HUES48 (cell line): ENCODE data around the gene SLC26A11.
"Not testable (repeated sequence)": the region's sequence is repeated elsewhere in the genome, so short reads cannot be mapped to it uniquely, and the experiment has no call there.

Experiments used
- H3K27ac ChIP-seq: one replicate; pipeline ENCODE4 v1.7.0; 2013; ENCODE audit warnings: low read depth, low read length, inconsistent platforms
- H3K27me3 ChIP-seq: 2 replicates; pipeline ENCODE4 v1.6.1; 2013; ENCODE audit warnings: mild to moderate bottlenecking, low read length; ENCODE audit not compliant: control insufficient read depth, insufficient read depth
- H3K36me3 ChIP-seq: 2 replicates; pipeline ENCODE4 v1.6.1; 2013; ENCODE audit warnings: low read length; ENCODE audit not compliant: control insufficient read depth, insufficient read depth
- H3K4me1 ChIP-seq: 2 replicates; pipeline ENCODE4 v1.6.1; 2013; ENCODE audit warnings: mild to moderate bottlenecking, low read length; ENCODE audit not compliant: control insufficient read depth, insufficient read depth
- H3K4me3 ChIP-seq: 2 replicates; pipeline ENCODE4 v1.5.1; 2013; ENCODE audit warnings: mild to moderate bottlenecking, low read depth, low read length
- H3K9ac ChIP-seq: 2 replicates; pipeline ENCODE4 v1.6.1; 2013; ENCODE audit warnings: mild to moderate bottlenecking, low read depth, low read length, moderate library complexity
- H3K9me3 ChIP-seq: 2 replicates; pipeline ENCODE4 v1.6.1; 2013; ENCODE audit warnings: low read length; ENCODE audit not compliant: control insufficient read depth, insufficient read depth

Gene SLC26A11

DNA sequence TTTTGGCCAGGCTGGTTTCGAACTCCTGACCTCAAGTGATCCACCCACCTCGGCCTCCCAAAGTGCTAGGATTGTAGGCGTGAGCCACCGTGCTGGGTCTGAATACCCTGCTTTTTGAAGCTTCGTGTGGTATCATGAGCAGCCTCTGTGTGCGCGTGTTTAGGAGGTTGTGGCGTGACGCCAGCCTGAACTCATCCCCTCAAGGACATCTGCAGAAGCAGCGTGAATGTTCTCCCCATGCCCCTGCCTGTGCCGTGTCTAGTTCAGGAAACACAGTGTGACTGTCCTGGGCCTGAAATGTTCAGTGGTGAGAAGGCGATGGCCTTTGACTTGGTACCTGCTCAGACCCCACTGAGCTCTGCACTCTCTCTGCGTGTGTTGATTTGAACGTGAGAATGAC lies 76.0 kb downstream of the SLC26A11 start:
- no peaks in the 10 kb centered on the region for H3K4me1 ChIP-seq
- H3K36me3 ChIP-seq = peaks cover 71% of the 10 kb centered on the region
- no peaks in the 10 kb centered on the region for H3K9me3 ChIP-seq
- H3K4me3 ChIP-seq = no peak overlapping the region
- H3K27me3 ChIP-seq = no peaks in the 10 kb centered on the region
- H3K27ac ChIP-seq = no peak overlapping the region
- no peak overlapping the region for H3K9ac ChIP-seq

DNA sequence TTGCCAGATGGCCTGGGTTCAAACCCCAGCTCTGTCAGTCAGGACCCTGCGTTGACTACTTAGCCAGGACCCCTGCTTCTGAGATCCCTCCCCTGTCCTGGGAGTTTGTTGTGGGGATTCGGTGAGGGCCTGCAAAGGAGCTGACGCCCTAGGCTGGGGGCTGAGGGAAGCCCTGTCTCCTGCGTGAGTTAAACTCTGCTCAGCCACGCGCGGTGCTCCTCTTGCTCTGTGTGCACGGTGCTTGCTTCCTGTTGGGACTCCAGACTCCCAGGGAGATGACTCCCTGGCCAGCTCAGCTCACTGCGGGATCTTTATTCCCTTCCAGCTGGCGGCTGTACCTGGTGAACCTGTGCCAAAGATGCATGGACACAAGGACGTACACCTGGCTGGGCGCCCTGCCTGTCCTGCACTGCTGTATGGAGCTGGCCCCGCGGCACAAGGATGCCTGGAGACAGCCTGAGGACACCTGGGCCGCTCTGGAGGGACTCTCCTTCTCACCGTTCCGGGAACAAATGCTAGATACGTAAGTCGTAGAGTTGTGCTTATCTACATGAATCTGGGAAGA lies 77.9 kb downstream of the SLC26A11 start:
- H3K27me3 ChIP-seq = no peaks in the 10 kb centered on the region
- peaks cover 69% of the 10 kb centered on the region for H3K36me3 ChIP-seq
- no peaks in the 10 kb centered on the region for H3K4me1 ChIP-seq
- no peak overlapping the region for H3K4me3 ChIP-seq
- H3K27ac ChIP-seq = no peak overlapping the region
- no peak overlapping the region for H3K9ac ChIP-seq
- no peaks in the 10 kb centered on the region; the same call in 1 of the 2 replicates for H3K9me3 ChIP-seq

- H3K4me1 ChIP-seq = not testable (repeated sequence)
Measured at GRCh38 chr17:80299350-80300100, 79.3 kb downstream of the SLC26A11 start.

GRCh38 chr17:80300756-80301155 lies 80.5 kb downstream of the SLC26A11 start:
- H3K27ac ChIP-seq, H3K4me3 ChIP-seq, H3K9me3 ChIP-seq, H3K9ac ChIP-seq, H3K4me1 ChIP-seq, H3K27me3 ChIP-seq: not testable (repeated sequence)
- peaks cover 65% of the 10 kb centered on the region for H3K36me3 ChIP-seq

More at GRCh38 chr17:80299350-80300100, 79.3 kb downstream of the SLC26A11 start:
- H3K27me3 ChIP-seq, H3K4me3 ChIP-seq, H3K9me3 ChIP-seq, H3K9ac ChIP-seq, H3K27ac ChIP-seq: not testable (repeated sequence)
- H3K36me3 ChIP-seq = peaks cover 69% of the 10 kb centered on the region
